GM10847 (cell line): Measurements from ENCODE around the gene PLRG1.
A peak's percentile ranks its signal among the peaks of the same experiment; 100 is the strongest.

Experiments
- POLR2A ChIP-seq: IDR thresholded peaks from 2 replicates; pipeline ENCODE4 v1.6.1; 2011; ENCODE audit not compliant: insufficient read length; ENCODE audit errors: extremely low read depth

The PLRG1 gene

GRCh38 chr4:154549894-154550790, at the start of gene PLRG1:
Gene PLRG1, minus strand, starts transcription at chr4:154550400. Its CDS starts 92 bp downstream, at chr4:154550308.
- TF ChIP-seq POLR2A, result peak; percentile 82

GRCh38 chr4:154597798-154598774, 47.9 kb upstream of the PLRG1 start:
- TF ChIP-seq POLR2A, result no peak

- no peak for TF ChIP-seq POLR2A
Measured at GRCh38 chr4:154595807-154596206, 45.6 kb upstream of the PLRG1 start.

- no peak for TF ChIP-seq POLR2A
Measured at GRCh38 chr4:154593868-154594267, 43.7 kb upstream of the PLRG1 start.

GRCh38 chr4:154591890-154592289, 41.7 kb upstream of the PLRG1 start:
- no peak for TF ChIP-seq POLR2A

DNA sequence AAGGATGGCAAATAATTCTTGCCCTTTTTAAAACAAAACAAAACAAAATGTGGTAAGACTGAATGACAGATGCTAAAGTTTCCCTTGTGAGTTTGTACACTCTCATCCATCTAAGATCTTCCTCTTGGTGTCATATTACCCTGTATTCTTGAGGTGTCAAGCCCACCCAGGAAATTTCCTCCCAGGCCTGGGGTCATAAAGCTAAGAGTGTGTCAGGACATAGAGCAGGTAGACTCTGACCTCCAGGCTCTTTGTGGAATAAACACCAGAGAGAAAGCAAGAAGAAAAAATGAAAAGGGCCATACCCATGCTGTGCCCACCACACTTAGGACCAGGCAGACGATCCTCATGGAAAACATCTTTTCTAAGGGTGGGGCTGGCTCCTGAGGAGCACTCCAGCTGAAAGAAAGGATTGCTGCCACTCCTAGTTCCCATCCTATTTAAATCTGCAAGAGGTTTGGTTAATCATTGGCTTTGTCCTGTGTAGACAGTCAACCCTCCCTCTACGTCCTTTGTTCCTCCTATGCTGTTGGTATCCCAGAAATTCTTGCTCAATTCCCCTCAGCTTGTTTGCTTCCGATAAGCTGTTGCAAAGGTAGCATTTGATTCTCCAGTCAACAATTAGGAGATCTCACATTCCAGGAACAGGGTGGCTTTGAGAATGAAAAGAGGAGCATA, 40.3 kb upstream of the PLRG1 start, which contains the start of gene FGA:
Gene FGA, minus strand, starts transcription at position 414 of the 678 bp plus-strand sequence. Its CDS starts 55 bp downstream, at position 359.
- TF ChIP-seq POLR2A, result no peak

GRCh38 chr4:154589296-154590197, 39.3 kb upstream of the PLRG1 start:
- no peak for TF ChIP-seq POLR2A

GRCh38 chr4:154588198-154588597, 38.0 kb upstream of the PLRG1 start:
- no peak for TF ChIP-seq POLR2A

GRCh38 chr4:154586296-154587033, 36.3 kb upstream of the PLRG1 start:
- TF ChIP-seq POLR2A, result no peak

- no peak for TF ChIP-seq POLR2A
Measured at GRCh38 chr4:154585369-154586018, 35.3 kb upstream of the PLRG1 start.

DNA sequence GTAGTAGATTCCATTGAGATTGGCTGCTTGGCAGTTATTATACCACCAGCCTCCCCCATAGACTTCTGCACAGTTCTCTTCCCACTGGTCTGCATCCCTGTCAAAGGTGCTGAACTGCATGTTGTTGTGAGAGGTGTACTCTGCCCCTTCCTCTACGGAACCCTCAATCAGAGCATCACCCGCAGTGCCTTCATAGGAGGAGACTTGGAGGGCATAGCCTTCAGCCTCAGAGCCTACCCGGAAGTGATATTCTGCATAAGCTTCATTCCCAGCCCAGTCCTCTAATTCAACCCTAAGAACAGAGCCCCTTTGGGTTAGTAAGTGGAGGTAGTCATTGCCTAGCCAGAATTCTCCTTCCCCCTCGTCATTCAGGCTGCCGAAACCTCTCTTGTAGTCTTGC, 34.1 kb upstream of the PLRG1 start:
- no peak for TF ChIP-seq POLR2A

DNA sequence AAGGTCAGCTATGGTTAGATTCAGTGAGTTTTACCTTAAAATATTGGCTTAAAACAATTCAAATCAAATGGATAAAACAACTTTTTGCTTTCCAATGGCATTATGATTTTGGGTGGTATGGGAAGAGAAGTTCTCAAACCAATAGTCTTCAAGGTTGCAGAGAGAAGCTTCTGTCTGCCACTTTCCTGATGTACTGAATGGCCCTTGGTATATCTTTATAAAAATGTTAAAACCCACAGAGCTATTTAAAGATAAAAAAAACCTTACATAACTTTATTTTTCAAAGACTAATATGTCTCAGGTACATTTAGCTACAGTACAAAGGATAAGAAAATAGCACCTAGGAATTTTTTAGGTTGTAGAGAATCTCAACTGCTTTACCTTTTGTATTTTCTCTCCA, 33.5 kb upstream of the PLRG1 start:
- no peak for TF ChIP-seq POLR2A

- no peak for TF ChIP-seq POLR2A
Measured at GRCh38 chr4:154583230-154583629, 33.0 kb upstream of the PLRG1 start.
